AG04450 (cell line): ENCODE results near the gene NCBP1. TPM values are rescaled to one million over a fixed set of nuclear protein-coding genes. Genes with fewer than 3 reads are reported as not detected.

Experiments used
- CTCF ChIA-PET: fragments of 300-600, 350-600 bp; formaldehyde crosslinking; extraction: SDS; loops from one replicate; lab custom pipeline; 2022; ENCODE audit warnings: antibody characterized with exemption, inconsistent platforms; lab: Charles Lee
- POLR2A ChIA-PET: fragments of 350-600 bp; formaldehyde crosslinking; extraction: SDS; loops from one replicate; lab custom pipeline; 2021; ENCODE audit warnings: antibody characterized with exemption, inconsistent platforms; lab: Yijun Ruan, JAX
- DNase-seq: peaks from one replicate; pipeline ENCODE4 v3.0.0-alpha.2; 2011; ENCODE audit warnings: low read depth, low spot score
- H3K27ac ChIP-seq: one replicate; pipeline ENCODE4 v1.5.1; 2012; ENCODE audit warnings: low read depth, low read length, control low read depth
- H3K27me3 ChIP-seq: one replicate; pipeline ENCODE4 v1.6.0; 2012; ENCODE audit warnings: low read length; ENCODE audit not compliant: control insufficient read depth, insufficient read depth
- H3K4me3 ChIP-seq: 2 replicates; pipeline ENCODE4 v1.5.1; 2011; ENCODE audit warnings: mild to moderate bottlenecking, low read depth, low read length, control low read depth
- H3K9me3 ChIP-seq: 2 replicates; pipeline ENCODE4 v1.5.1; 2012; ENCODE audit warnings: low read length; ENCODE audit not compliant: control insufficient read depth, insufficient read depth
- polyA plus RNA-seq: library from polyadenylated mRNA; depleted of rRNA; stranded (reverse); fragments of >200 nt; gene quantifications from 2 replicates; pipeline ENCODE4 v1.2.3, GENCODE V29; 2011; rRNA removed
- TF ChIP-seq, protein P1 (sequence below): IDR thresholded peaks from 2 replicates; pipeline ENCODE4 v1.5.1; 2011; ENCODE audit warnings: low read depth, low read length, control low read depth, inconsistent platforms

The NCBP1 gene
- polyA plus RNA-seq, 1 experiment, result 39.2 TPM

DNA sequence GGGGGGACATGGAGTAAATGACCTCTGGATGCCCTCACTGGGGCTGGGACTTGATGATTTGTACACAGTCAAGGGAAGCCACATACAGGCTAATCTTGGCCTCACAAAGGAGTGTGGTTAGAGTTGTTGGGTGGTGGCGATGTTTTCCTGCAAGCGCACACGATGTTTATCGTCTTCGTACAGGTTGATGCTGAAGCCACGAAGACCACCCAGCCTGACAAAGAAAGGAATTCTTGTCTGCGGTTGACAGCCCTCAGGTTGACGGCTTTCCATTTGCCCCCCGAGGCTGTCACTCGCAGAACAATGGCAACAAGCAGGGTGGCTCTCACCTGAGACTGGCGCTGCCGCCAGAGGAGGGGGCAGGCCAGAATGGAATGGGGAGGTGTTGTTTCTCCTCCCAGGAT is 77.6 kb downstream of the NCBP1 start:
- H3K4me3 ChIP-seq, result no peak overlapping the region
- H3K27ac ChIP-seq, result no peak overlapping the region
- ChIA-PET POLR2A (no interaction called here), CTCF (interaction anchor here (1.4 to 5.4 kb wide), 2 partner anchors 187 to 190 kb away, joined by 4 to 66 read pairs; no protein-coding TSS in a partner anchor)
- TF ChIP-seq, protein P1, sequence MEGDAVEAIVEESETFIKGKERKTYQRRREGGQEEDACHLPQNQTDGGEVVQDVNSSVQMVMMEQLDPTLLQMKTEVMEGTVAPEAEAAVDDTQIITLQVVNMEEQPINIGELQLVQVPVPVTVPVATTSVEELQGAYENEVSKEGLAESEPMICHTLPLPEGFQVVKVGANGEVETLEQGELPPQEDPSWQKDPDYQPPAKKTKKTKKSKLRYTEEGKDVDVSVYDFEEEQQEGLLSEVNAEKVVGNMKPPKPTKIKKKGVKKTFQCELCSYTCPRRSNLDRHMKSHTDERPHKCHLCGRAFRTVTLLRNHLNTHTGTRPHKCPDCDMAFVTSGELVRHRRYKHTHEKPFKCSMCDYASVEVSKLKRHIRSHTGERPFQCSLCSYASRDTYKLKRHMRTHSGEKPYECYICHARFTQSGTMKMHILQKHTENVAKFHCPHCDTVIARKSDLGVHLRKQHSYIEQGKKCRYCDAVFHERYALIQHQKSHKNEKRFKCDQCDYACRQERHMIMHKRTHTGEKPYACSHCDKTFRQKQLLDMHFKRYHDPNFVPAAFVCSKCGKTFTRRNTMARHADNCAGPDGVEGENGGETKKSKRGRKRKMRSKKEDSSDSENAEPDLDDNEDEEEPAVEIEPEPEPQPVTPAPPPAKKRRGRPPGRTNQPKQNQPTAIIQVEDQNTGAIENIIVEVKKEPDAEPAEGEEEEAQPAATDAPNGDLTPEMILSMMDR, result no peak
- DNase-seq, result no peak
- H3K9me3 ChIP-seq, result no peaks in the 10 kb centered on the region
- peaks cover 4% of the 10 kb centered on the region for H3K27me3 ChIP-seq

DNA sequence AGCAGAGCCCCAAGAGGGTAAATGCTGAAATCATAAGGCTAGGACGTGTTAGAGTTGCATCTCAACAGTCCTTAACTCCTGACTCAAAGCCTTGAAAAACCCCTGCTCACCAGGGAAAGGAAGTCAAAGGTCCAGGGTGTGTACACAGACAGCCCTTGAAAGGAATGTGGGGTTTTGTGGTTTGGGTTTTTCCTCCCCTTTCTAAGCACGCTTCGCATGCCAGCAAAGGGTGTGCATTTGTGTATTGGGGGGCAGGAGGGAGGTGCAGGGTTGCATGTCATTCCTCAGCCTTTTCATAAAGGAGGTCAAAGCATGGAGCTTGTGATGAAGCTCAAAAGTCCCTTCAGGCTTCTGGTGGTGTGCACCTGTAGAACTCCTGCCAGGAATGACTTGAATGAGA is 80.8 kb downstream of the NCBP1 start:
- POLR2A ChIA-PET, result interaction anchor here (1.0 kb wide), 1 partner anchor 186 kb away, joined by 3 read pairs; no protein-coding TSS in a partner anchor

DNA sequence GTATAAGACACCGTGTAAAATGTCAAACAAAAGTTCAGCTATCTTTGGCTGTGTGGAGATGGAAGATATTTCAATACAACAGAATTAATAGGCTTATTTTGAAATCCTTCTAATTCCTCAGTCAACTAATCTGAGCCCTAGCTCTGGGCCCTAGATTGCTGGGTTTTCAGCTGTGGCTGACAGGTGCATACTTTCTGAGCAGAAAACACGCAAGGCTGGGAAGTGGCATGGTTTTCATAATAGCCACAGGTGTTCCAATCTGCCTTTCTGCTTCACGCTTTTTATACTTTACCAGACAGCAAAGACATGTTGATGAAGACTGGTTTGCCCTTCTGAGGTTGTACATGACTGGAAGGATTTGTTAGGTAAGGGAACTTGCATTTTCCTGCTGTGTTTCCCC is 84.2 kb downstream of the NCBP1 start:
- CTCF ChIA-PET, result interaction anchor here (1.4 kb wide), 1 partner anchor 183 kb away, joined by 3 read pairs; no protein-coding TSS in a partner anchor
- POLR2A ChIA-PET, result no interaction called here
- H3K4me3 ChIP-seq, result no peak overlapping the region
- TF ChIP-seq, protein P1, result no peak
- DNase-seq, result no peak
- peaks cover 13% of the 10 kb centered on the region for H3K27me3 ChIP-seq
- H3K27ac ChIP-seq, result no peak overlapping the region
- no peaks in the 10 kb centered on the region for H3K9me3 ChIP-seq

More for the DNA sequence above, 80.8 kb downstream of the NCBP1 start:
- CTCF ChIA-PET, result interaction anchor here (0.7 to 5.4 kb wide), 3 partner anchors 187 to 210 kb away, joined by 3 to 66 read pairs (median 3); no protein-coding TSS in a partner anchor
- Histone ChIP-seq H3K27ac (no peak overlapping the region), H3K9me3 (no peaks in the 10 kb centered on the region), H3K4me3 (no peak overlapping the region), H3K27me3 (peaks cover 9% of the 10 kb centered on the region)
- TF ChIP-seq, protein P1, result no peak
- DNase-seq, result no peak

- Histone ChIP-seq H3K27ac (no peak overlapping the region), H3K9me3 (no peaks in the 10 kb centered on the region), H3K4me3 (no peak overlapping the region), H3K27me3 (peaks cover 21% of the 10 kb centered on the region)
- POLR2A ChIA-PET, result no interaction called here
- TF ChIP-seq, protein P1, result no peak
- CTCF ChIA-PET, result no interaction called here
- DNase-seq, result no peak
These were observed 87.8 kb downstream of the NCBP1 start for GRCh38 chr9:97721396-97721795.

- no peak overlapping the region for H3K27ac ChIP-seq
- TF ChIP-seq, protein P1, result no peak
- no peaks in the 10 kb centered on the region for H3K9me3 ChIP-seq
- no peak overlapping the region for H3K4me3 ChIP-seq
- H3K27me3 ChIP-seq, result peaks cover 26% of the 10 kb centered on the region
- POLR2A ChIA-PET, result no interaction called here
- DNase-seq, result no peak
- CTCF ChIA-PET, result no interaction called here
These were observed 88.7 kb downstream of the NCBP1 start for GRCh38 chr9:97722331-97722730.

Other genes starting within 250 kb of the NCBP1 start
- gene TDRD7, start 221.7 kb upstream of the NCBP1 start, polyA plus RNA-seq, result 7.3 and 8.2 TPM in 2 replicates
- gene TMOD1, start 132.2 kb upstream of the NCBP1 start, polyA plus RNA-seq, result 0.10 and 0.19 TPM in 2 replicates
- gene TSTD2, start 453 bp upstream of the NCBP1 start, polyA plus RNA-seq, result 17.1 and 17.3 TPM in 2 replicates
- gene XPA, start 63.5 kb downstream of the NCBP1 start, polyA plus RNA-seq, result 3.5 and 4.7 TPM in 2 replicates
- 0.06 and 0.07 TPM in 2 replicates for gene FOXE1, start 219.4 kb downstream of the NCBP1 start, polyA plus RNA-seq